Hematopoietic multipotent progenitor cell treated with erythropoietin and hydrocortisone succinate and interleukin-3 and kit ligand, for 17 days (in vitro differentiated cells): ENCODE results near the gene EPDR1.
A peak's percentile ranks its signal among the peaks of the same experiment; 100 is the strongest.

ENCODE experiments used
- DNase-seq: peaks from one replicate; pipeline ENCODE4 v3.0.0-alpha.2; 2015; ENCODE audit warnings: low spot score

Gene EPDR1

GRCh38 chr7:37920305-37920848, at the start of gene EPDR1:
Gene EPDR1, plus strand, starts transcription at chr7:37920640. Its CDS starts 300 bp downstream, at chr7:37920940.
- DNase-seq, result no peak

- DNase-seq, result no peak
Measured at GRCh38 chr7:37882086-37882485, 38.4 kb upstream of the EPDR1 start.

GRCh38 chr7:37893359-37893758, 27.1 kb upstream of the EPDR1 start:
- DNase-seq, result no peak

GRCh38 chr7:37894671-37895070, 25.8 kb upstream of the EPDR1 start:
- no peak for DNase-seq

GRCh38 chr7:37899712-37900247, 20.7 kb upstream of the EPDR1 start:
- DNase-seq, result no peak

GRCh38 chr7:37901236-37901827, 19.1 kb upstream of the EPDR1 start:
- DNase-seq, result peak; percentile 10

GRCh38 chr7:37901890-37902524, 18.4 kb upstream of the EPDR1 start:
- DNase-seq, result no peak

- no peak for DNase-seq
Measured at GRCh38 chr7:37908221-37908788, 12.1 kb upstream of the EPDR1 start.

- no peak for DNase-seq
Measured at GRCh38 chr7:37912756-37913155, 7.7 kb upstream of the EPDR1 start.

- no peak for DNase-seq
Measured at GRCh38 chr7:37915438-37915837, 5.0 kb upstream of the EPDR1 start.

- DNase-seq, result no peak
Measured at GRCh38 chr7:37916017-37916672, 4.3 kb upstream of the EPDR1 start.

GRCh38 chr7:37916673-37917660, 3.5 kb upstream of the EPDR1 start, which contains the start of gene SFRP4:
Gene SFRP4, minus strand, starts transcription at chr7:37916817. Its CDS starts 280 bp downstream, at chr7:37916537.
- DNase-seq, result peak; percentile 47

GRCh38 chr7:37918526-37918925, 1.9 kb upstream of the EPDR1 start:
- no peak for DNase-seq

GRCh38 chr7:37920849-37921805, 687 bp downstream of the EPDR1 start:
- peak; percentile 61 for DNase-seq

GRCh38 chr7:37921876-37922275, 1.4 kb downstream of the EPDR1 start:
- DNase-seq, result peak; percentile 15

GRCh38 chr7:37923996-37924395, 3.6 kb downstream of the EPDR1 start:
- no peak for DNase-seq

GRCh38 chr7:37924491-37925041, 4.1 kb downstream of the EPDR1 start:
- DNase-seq, result no peak

- DNase-seq, result no peak
Measured at GRCh38 chr7:37925620-37926019, 5.2 kb downstream of the EPDR1 start.

GRCh38 chr7:37927773-37928444, 7.5 kb downstream of the EPDR1 start:
- no peak for DNase-seq
